Measurements from ENCODE around the gene SETSIP. TPM values are rescaled to one million over a fixed set of nuclear protein-coding genes. Genes with fewer than 3 reads are reported as not detected.

Gene SETSIP
- total RNA-seq, 1 donor from 2014 or later: not detected

- H3K4me1 Mint-ChIP-seq (ENCODE audit: low read depth, unreplicated experiment): no peaks in the 10 kb centered on the region
- FAIRE-seq: no peak
- H4K20me1 ChIP-seq (ENCODE audit: insufficient read depth, low read length): no peaks in the 10 kb centered on the region
Observed at GRCh38 chr1:92094090-92094489, 18.9 kb upstream of the SETSIP start.

GRCh38 chr1:92091625-92092024, 16.4 kb upstream of the SETSIP start:
- TF ChIP-seq CTCF (IDR thresholded peaks at IDR 0.05; ENCODE audit: insufficient read depth, low read depth, low read length): no peak
- no peak for TF ChIP-seq EZH2 (IDR thresholded peaks at IDR 0.05; ENCODE audit: insufficient read depth, low read length)
- no peak for FAIRE-seq
- no peak overlapping the region for H3K4me3 Mint-ChIP-seq (ENCODE audit: unreplicated experiment)

More at GRCh38 chr1:92094090-92094489, 18.9 kb upstream of the SETSIP start:
- no peak for DNase-seq (ENCODE audit: low read depth)
- Histone ChIP-seq H3K79me2 (ENCODE audit: insufficient read depth, low read length) (no peaks in the 10 kb centered on the region), H3K9me3 (ENCODE audit: insufficient read depth, low read depth, low read length) (no peaks in the 10 kb centered on the region), H3K4me3 (ENCODE audit: insufficient read depth, low read depth, low read length) (no peak overlapping the region), H2AFZ (ENCODE audit: low read depth, low read length) (no peak overlapping the region), H3K4me2 (ENCODE audit: low read length) (no peak overlapping the region), H3K27me3 (ENCODE audit: insufficient read depth, low read length) (no peaks in the 10 kb centered on the region), H3K36me3 (ENCODE audit: insufficient read depth, low read length) (no peaks in the 10 kb centered on the region), H3K9ac (ENCODE audit: low read length) (no peak overlapping the region), H3K4me1 (ENCODE audit: insufficient read depth, low read length) (no peaks in the 10 kb centered on the region), H3K27ac (ENCODE audit: low read depth, low read length) (no peak overlapping the region)
- Mint-ChIP-seq H3K27ac (ENCODE audit: unreplicated experiment) (no peak overlapping the region), H3K27me3 (ENCODE audit: low read depth, unreplicated experiment) (no peaks in the 10 kb centered on the region), H3K9me3 (ENCODE audit: unreplicated experiment) (no peaks in the 10 kb centered on the region), H3K4me3 (ENCODE audit: unreplicated experiment) (no peak overlapping the region), H3K36me3 (ENCODE audit: low read depth, unreplicated experiment) (peaks cover 2% of the 10 kb centered on the region)
- TF ChIP-seq EZH2 (IDR thresholded peaks at IDR 0.05; ENCODE audit: insufficient read depth, low read length) (no peak), CTCF (IDR thresholded peaks at IDR 0.05; ENCODE audit: insufficient read depth, low read depth, low read length) (no peak)

GRCh38 chr1:92087542-92087941, 12.3 kb upstream of the SETSIP start:
- Histone ChIP-seq H3K4me2 (ENCODE audit: low read length) (no peak overlapping the region), H4K20me1 (ENCODE audit: insufficient read depth, low read length) (no peaks in the 10 kb centered on the region), H3K36me3 (ENCODE audit: insufficient read depth, low read length) (no peaks in the 10 kb centered on the region), H3K9ac (ENCODE audit: low read length) (no peak overlapping the region), H3K27ac (ENCODE audit: low read depth, low read length) (no peak overlapping the region), H3K9me3 (ENCODE audit: insufficient read depth, low read depth, low read length) (peaks cover 7% of the 10 kb centered on the region), H3K27me3 (ENCODE audit: insufficient read depth, low read length) (no peaks in the 10 kb centered on the region), H3K4me3 (ENCODE audit: insufficient read depth, low read depth, low read length) (no peak overlapping the region), H3K79me2 (ENCODE audit: insufficient read depth, low read length) (no peaks in the 10 kb centered on the region), H3K4me1 (ENCODE audit: insufficient read depth, low read length) (no peaks in the 10 kb centered on the region), H2AFZ (ENCODE audit: low read depth, low read length) (no peak overlapping the region)
- no peak overlapping the region for H3K27ac Mint-ChIP-seq (ENCODE audit: unreplicated experiment)
- DNase-seq (ENCODE audit: low read depth) (no peak), FAIRE-seq (no peak)
- no peaks in the 10 kb centered on the region for H3K4me1 Mint-ChIP-seq (ENCODE audit: low read depth, unreplicated experiment)
- H3K36me3 Mint-ChIP-seq (ENCODE audit: low read depth, unreplicated experiment): peaks cover 13% of the 10 kb centered on the region
- H3K4me3 Mint-ChIP-seq (ENCODE audit: unreplicated experiment): no peak overlapping the region
- TF ChIP-seq CTCF (IDR thresholded peaks at IDR 0.05; ENCODE audit: insufficient read depth, low read depth, low read length): no peak
- TF ChIP-seq EZH2 (IDR thresholded peaks at IDR 0.05; ENCODE audit: insufficient read depth, low read length): no peak
- H3K9me3 Mint-ChIP-seq (ENCODE audit: unreplicated experiment): peaks cover 11% of the 10 kb centered on the region
- H3K27me3 Mint-ChIP-seq (ENCODE audit: low read depth, unreplicated experiment): no peaks in the 10 kb centered on the region

More at GRCh38 chr1:92091625-92092024, 16.4 kb upstream of the SETSIP start:
- peaks cover under 1% of the 10 kb centered on the region for H3K9me3 ChIP-seq (ENCODE audit: insufficient read depth, low read depth, low read length)
- H3K27me3 ChIP-seq (ENCODE audit: insufficient read depth, low read length): no peaks in the 10 kb centered on the region
- H3K4me2 ChIP-seq (ENCODE audit: low read length): no peak overlapping the region
- H3K27me3 Mint-ChIP-seq (ENCODE audit: low read depth, unreplicated experiment): no peaks in the 10 kb centered on the region
- no peaks in the 10 kb centered on the region for H4K20me1 ChIP-seq (ENCODE audit: insufficient read depth, low read length)
- H3K36me3 ChIP-seq (ENCODE audit: insufficient read depth, low read length): no peaks in the 10 kb centered on the region
- H2AFZ ChIP-seq (ENCODE audit: low read depth, low read length): no peak overlapping the region
- H3K9ac ChIP-seq (ENCODE audit: low read length): no peak overlapping the region
- no peak overlapping the region for H3K4me3 ChIP-seq (ENCODE audit: insufficient read depth, low read depth, low read length)
- H3K4me1 ChIP-seq (ENCODE audit: insufficient read depth, low read length): no peaks in the 10 kb centered on the region
- H3K27ac ChIP-seq (ENCODE audit: low read depth, low read length): no peak overlapping the region
- H3K27ac Mint-ChIP-seq (ENCODE audit: unreplicated experiment): no peak overlapping the region
- H3K79me2 ChIP-seq (ENCODE audit: insufficient read depth, low read length): no peaks in the 10 kb centered on the region
- no peaks in the 10 kb centered on the region for H3K4me1 Mint-ChIP-seq (ENCODE audit: low read depth, unreplicated experiment)
- H3K9me3 Mint-ChIP-seq (ENCODE audit: unreplicated experiment): no peaks in the 10 kb centered on the region
- DNase-seq (ENCODE audit: low read depth): no peak
- peaks cover 2% of the 10 kb centered on the region for H3K36me3 Mint-ChIP-seq (ENCODE audit: low read depth, unreplicated experiment)
